Vagina (tissue), 2 donors: ENCODE data around the gene MYO3B. TPM values are rescaled to one million over a fixed set of nuclear protein-coding genes. Genes with fewer than 3 reads are reported as not detected.

Experiments
- DNase-seq, 2 donors: peaks; one replicate each; pipeline ENCODE4 v3.0.0-alpha.2; 2017; ENCODE audit errors: extremely low spot score in 2 of 2
- H3K27ac ChIP-seq: fragments of 200-600 bp; sonication (generic); one replicate; pipeline ENCODE4 v1.5.1; 2019
- H3K27me3 ChIP-seq: fragments of 200-600 bp; sonication (generic); one replicate; pipeline ENCODE4 v1.5.1; 2019
- H3K36me3 ChIP-seq, 2 donors: fragments of 200-600 bp; sonication (generic); one replicate each; pipeline ENCODE4 v1.5.1; 2017 to 2019
- H3K4me1 ChIP-seq: fragments of 200-600 bp; sonication (generic); one replicate; pipeline ENCODE4 v1.5.1; 2019
- H3K4me3 ChIP-seq, 2 donors: fragments of 200-600 bp; sonication (generic); 1 replicate in 1 of 2; 2 replicates in 1 of 2; pipeline ENCODE4 v1.5.1; 2016 to 2019
- H3K9me3 ChIP-seq: fragments of 200-600 bp; sonication (generic); one replicate; pipeline ENCODE4 v1.5.1; 2019
- CTCF ChIP-seq, 3 experiments: fragments of 450-650 bp in 2 of 3; fragments of 200-600 bp in 1 of 3; sonication (generic) in 1 of 3; IDR thresholded peaks; one replicate each; pipeline ENCODE4 v1.5.1; 2017 to 2019; ENCODE audit warnings: antibody characterized with exemption in 3 of 3, mild to moderate bottlenecking in 2 of 3, moderate library complexity in 2 of 3
- POLR2A ChIP-seq, 2 donors: fragments of 450-650 bp; IDR thresholded peaks; one replicate each; pipeline ENCODE4 v1.6.1; 2017; ENCODE audit warnings: antibody characterized with exemption in 2 of 2, mild to moderate bottlenecking in 2 of 2, moderate library complexity in 2 of 2
- POLR2AphosphoS5 ChIP-seq, 2 donors: sonication (generic); formaldehyde crosslinking; IDR thresholded peaks; one replicate each; pipeline ENCODE4 v1.9.0; 2017; ENCODE audit warnings: antibody characterized with exemption in 2 of 2, mild to moderate bottlenecking in 2 of 2, low read depth in 1 of 2; ENCODE audit not compliant: insufficient read depth in 1 of 2
- intact Hi-C: fragments of 100-400 bp; cut with DNase I; formaldehyde crosslinking; loops from one replicate; pipeline ENCODE4 v1.15.1; 2023
- total RNA-seq: library from RNA; depleted of rRNA; stranded (reverse); fragments of >200 nt; gene quantifications from one replicate; pipeline ENCODE4 v1.2.3, GENCODE V29; 2016

Gene MYO3B
- total RNA-seq, 1 donor from 2014 or later = 0.49 TPM

DNA sequence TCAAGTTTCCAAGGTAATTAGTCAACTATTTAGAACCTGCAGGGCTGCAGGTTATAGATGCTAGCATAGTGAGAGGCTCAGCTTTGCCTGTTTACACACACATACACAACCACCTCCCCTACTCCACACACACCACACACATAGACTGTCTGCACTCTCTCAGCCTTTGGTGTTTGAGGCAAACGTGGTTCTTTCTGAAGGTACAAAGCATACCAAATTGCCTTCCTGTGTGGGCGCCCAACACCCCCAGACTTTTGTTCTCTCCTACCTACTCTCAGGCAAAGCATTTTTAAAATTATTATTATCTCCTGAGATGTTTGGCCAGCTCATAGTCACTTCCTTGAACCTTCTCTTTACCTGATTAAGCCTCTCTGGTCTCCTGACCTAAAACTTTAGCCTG, 44.9 kb downstream of the MYO3B start:
- Histone ChIP-seq H3K27me3 (no peaks in the 10 kb centered on the region), H3K27ac (no peak overlapping the region), H3K9me3 (no peaks in the 10 kb centered on the region), H3K4me3 (no peak overlapping the region), H3K36me3 (no peaks in the 10 kb centered on the region), H3K4me1 (no peaks in the 10 kb centered on the region)
- no peak for DNase-seq
- no peak for TF ChIP-seq POLR2A (IDR thresholded peaks at IDR 0.05)
- intact Hi-C loops = no loop called here

- H3K4me3 ChIP-seq = no peak overlapping the region
- TF ChIP-seq POLR2AphosphoS5 (IDR thresholded peaks at IDR 0.05; ENCODE audit: insufficient read depth in 1 of 2, low read depth in 1 of 2) (no peak), POLR2A (IDR thresholded peaks at IDR 0.05) (no peak), CTCF (IDR thresholded peaks at IDR 0.05) (no peak)
- no peaks in the 10 kb centered on the region for H3K4me1 ChIP-seq
- no peaks in the 10 kb centered on the region for H3K27me3 ChIP-seq
- H3K36me3 ChIP-seq = no peaks in the 10 kb centered on the region
- DNase-seq = no peak
- H3K9me3 ChIP-seq = no peaks in the 10 kb centered on the region
- H3K27ac ChIP-seq = no peak overlapping the region
- intact Hi-C loops = no loop called here
These were observed 46.8 kb downstream of the MYO3B start for GRCh38 chr2:170224692-170225294.

DNA sequence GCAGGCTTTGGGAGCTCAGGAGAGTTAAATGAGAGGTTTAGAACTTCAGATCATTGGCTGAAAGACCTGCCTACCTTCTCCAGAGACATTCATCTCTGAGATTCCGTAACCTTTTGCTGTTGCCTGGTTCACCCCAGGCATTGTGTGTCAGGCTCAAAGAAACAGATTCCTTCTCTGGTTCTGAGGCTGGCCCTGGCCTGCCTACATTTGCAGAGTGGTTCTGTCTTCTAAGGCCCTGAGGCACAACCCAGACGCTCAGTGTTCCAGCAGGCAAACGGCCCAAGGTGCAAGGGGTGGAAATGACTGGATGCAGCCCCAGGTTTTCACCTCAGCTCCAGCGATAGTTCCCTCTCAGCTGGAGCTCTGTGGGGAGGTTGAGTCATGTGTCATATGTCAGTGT, 48.3 kb downstream of the MYO3B start:
- Histone ChIP-seq H3K4me1 (no peaks in the 10 kb centered on the region), H3K9me3 (no peaks in the 10 kb centered on the region), H3K27ac (no peak overlapping the region), H3K36me3 (no peaks in the 10 kb centered on the region), H3K4me3 (no peak overlapping the region), H3K27me3 (no peaks in the 10 kb centered on the region)
- no peak for DNase-seq
- intact Hi-C loops = no loop called here
- TF ChIP-seq CTCF (IDR thresholded peaks at IDR 0.05) (no peak), POLR2A (IDR thresholded peaks at IDR 0.05) (no peak), POLR2AphosphoS5 (IDR thresholded peaks at IDR 0.05; ENCODE audit: insufficient read depth in 1 of 2, low read depth in 1 of 2) (no peak)

DNA sequence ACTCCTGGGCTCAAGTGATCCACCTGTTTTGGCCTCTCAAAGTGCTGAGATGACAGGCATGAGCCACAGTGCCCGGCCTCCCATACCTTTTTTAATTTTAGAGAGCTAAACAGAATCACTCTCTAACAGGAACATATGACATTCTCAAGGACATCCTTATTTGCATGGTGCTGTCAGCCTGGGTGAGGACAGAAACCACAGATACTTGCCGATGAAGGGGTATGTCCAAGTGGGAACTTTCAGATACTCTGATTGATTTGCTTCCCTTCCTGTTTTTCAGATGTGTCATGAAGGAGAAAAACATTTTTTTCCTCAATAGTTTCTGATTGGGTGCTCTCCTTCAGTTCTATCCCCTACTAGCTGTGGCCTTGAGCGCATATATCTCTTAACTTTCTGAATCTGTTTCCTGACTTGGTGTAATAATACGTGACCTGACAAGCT, 49.6 kb downstream of the MYO3B start:
- H3K27me3 ChIP-seq = no peaks in the 10 kb centered on the region
- H3K4me1 ChIP-seq = no peaks in the 10 kb centered on the region
- no peak overlapping the region for H3K4me3 ChIP-seq
- no peak for TF ChIP-seq CTCF (IDR thresholded peaks at IDR 0.05)
- TF ChIP-seq POLR2AphosphoS5 (IDR thresholded peaks at IDR 0.05; ENCODE audit: insufficient read depth in 1 of 2, low read depth in 1 of 2) = no peak
- TF ChIP-seq POLR2A (IDR thresholded peaks at IDR 0.05) = no peak
- intact Hi-C loops = no loop called here
- no peak for DNase-seq
- no peaks in the 10 kb centered on the region for H3K9me3 ChIP-seq
- no peak overlapping the region for H3K27ac ChIP-seq
- H3K36me3 ChIP-seq = no peaks in the 10 kb centered on the region

- no peak for DNase-seq
- no peaks in the 10 kb centered on the region for H3K27me3 ChIP-seq
- no peaks in the 10 kb centered on the region for H3K36me3 ChIP-seq
- H3K4me3 ChIP-seq = no peak overlapping the region
- H3K27ac ChIP-seq = no peak overlapping the region
- TF ChIP-seq POLR2AphosphoS5 (IDR thresholded peaks at IDR 0.05; ENCODE audit: insufficient read depth in 1 of 2, low read depth in 1 of 2) (no peak), POLR2A (IDR thresholded peaks at IDR 0.05) (no peak), CTCF (IDR thresholded peaks at IDR 0.05) (no peak)
- no peaks in the 10 kb centered on the region for H3K9me3 ChIP-seq
- no peaks in the 10 kb centered on the region for H3K4me1 ChIP-seq
- intact Hi-C loops = no loop called here
These were observed 50.0 kb downstream of the MYO3B start for GRCh38 chr2:170227951-170228350.
